ENCODE data around the gene IQCH. TPM values are rescaled to one million over a fixed set of nuclear protein-coding genes. Genes with fewer than 3 reads are reported as not detected.
"Not testable (repeated sequence)": the region's sequence is repeated elsewhere in the genome, so short reads cannot be mapped to it uniquely, and the experiment has no call there.

The IQCH gene
- total and polyA plus RNA-seq, 7 donors = 0.36 to 3.8 (median 1.4) TPM

DNA sequence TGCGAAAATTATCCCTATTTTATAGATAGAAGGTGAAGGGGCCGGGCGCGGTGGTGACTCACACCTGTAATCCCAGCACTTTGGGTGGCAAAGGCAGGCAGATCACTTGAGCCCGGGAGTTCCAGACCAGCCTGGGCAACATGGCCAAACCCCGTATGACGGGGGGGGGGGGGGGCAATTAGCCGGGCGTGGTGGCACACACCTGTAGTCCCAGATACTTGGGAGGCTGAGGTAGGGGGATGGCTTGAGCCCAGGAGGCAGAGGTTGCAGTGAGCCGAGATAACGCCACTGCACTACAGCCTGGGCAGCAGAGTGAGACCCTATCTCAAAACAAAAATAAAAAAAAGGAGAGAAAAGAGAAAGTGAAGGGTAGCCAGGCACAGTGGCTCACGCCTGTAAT is 1.5 kb upstream of the IQCH start:
- no peaks in the 10 kb centered on the region for H3K27me3 ChIP-seq
- DNase-seq = no peak
- H3K9me3 ChIP-seq = no peaks in the 10 kb centered on the region
- TF ChIP-seq, protein P1, sequence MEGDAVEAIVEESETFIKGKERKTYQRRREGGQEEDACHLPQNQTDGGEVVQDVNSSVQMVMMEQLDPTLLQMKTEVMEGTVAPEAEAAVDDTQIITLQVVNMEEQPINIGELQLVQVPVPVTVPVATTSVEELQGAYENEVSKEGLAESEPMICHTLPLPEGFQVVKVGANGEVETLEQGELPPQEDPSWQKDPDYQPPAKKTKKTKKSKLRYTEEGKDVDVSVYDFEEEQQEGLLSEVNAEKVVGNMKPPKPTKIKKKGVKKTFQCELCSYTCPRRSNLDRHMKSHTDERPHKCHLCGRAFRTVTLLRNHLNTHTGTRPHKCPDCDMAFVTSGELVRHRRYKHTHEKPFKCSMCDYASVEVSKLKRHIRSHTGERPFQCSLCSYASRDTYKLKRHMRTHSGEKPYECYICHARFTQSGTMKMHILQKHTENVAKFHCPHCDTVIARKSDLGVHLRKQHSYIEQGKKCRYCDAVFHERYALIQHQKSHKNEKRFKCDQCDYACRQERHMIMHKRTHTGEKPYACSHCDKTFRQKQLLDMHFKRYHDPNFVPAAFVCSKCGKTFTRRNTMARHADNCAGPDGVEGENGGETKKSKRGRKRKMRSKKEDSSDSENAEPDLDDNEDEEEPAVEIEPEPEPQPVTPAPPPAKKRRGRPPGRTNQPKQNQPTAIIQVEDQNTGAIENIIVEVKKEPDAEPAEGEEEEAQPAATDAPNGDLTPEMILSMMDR (IDR thresholded peaks at IDR 0.05) = no peak
- TF ChIP-seq EP300 (IDR thresholded peaks at IDR 0.05) (no peak), POLR2AphosphoS5 (IDR thresholded peaks at IDR 0.05) (no peak), POLR2A (IDR thresholded peaks at IDR 0.05) (no peak)
- intact Hi-C loops (cut with DNase I) = loop anchor here (5.0 to 10.0 kb wide), 3 partner anchors 116 to 272 kb away; partner anchors contain the start of gene C15orf61
- H3K4me3 ChIP-seq = peak overlapping the region in 3 of 4 donors; percentile 73 to 92 (median 86)
- peaks cover 0 to 17% (median 13%) of the 10 kb centered on the region in 4 donors for H3K4me1 ChIP-seq
- WGBS, 2 donors = 51 to 78% methylated on average over 12 of the region's 12 CpGs
- peak overlapping the region in 1 of 4 donors; percentile 93 for H3K27ac ChIP-seq
- H3K36me3 ChIP-seq = no peaks in the 10 kb centered on the region

DNA sequence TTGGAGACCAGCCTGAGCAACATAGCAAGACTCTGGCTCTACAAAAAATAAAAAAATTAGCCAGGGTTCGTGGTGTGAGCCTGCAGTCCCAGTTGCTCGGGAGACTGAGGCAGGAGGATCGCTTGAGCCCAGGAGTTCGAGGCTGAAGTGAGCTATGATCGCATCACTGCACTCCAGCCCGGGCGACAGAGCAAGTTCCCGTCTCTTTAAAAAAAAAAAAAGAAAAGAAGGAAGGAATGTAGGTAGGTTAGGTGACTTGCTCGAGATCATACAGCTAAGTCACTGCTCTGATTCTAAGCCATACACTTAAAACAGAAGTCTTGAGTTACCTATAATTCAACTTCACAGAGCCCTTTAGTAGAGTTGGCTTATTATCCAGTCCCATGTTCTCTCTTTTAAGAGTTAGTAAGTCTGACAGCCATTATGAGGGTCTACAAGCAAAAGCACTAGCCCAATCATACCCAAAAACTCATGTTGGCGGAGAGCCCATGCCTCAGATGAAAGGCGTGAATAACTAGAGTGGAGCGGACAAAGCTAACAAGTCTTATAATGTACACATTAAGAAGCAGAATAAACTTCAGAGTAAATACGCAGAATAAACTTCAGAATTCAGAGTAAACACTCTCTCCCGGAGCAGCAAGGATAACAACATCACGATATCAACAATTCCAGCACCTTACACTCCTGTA is 893 bp upstream of the IQCH start:
- TF ChIP-seq, protein P1 (IDR thresholded peaks at IDR 0.05) = no peak
- TF ChIP-seq EP300 (IDR thresholded peaks at IDR 0.05) = no peak
- TF ChIP-seq POLR2A (IDR thresholded peaks at IDR 0.05) = no peak
- no peak for TF ChIP-seq POLR2AphosphoS5 (IDR thresholded peaks at IDR 0.05)
- H3K27me3 ChIP-seq = no peaks in the 10 kb centered on the region
- peak overlapping the region; percentile 70 to 92 (median 80) for H3K4me3 ChIP-seq
- peak overlapping the region; percentile 86 to 93 (median 90) for H3K27ac ChIP-seq
- peaks cover 0 to 17% (median 13%) of the 10 kb centered on the region in 4 donors for H3K4me1 ChIP-seq
- DNase-seq = no peak
- 13 to 30% methylated on average over 15 of the region's 15 CpGs for WGBS, 2 donors
- H3K36me3 ChIP-seq = no peaks in the 10 kb centered on the region
- intact Hi-C loops (cut with DNase I) = loop anchor here (1.0 to 10.0 kb wide), 6 partner anchors 65 to 307 kb away; partner anchors contain the start of genes C15orf61 and SMAD3
- H3K9me3 ChIP-seq = no peaks in the 10 kb centered on the region

DNA sequence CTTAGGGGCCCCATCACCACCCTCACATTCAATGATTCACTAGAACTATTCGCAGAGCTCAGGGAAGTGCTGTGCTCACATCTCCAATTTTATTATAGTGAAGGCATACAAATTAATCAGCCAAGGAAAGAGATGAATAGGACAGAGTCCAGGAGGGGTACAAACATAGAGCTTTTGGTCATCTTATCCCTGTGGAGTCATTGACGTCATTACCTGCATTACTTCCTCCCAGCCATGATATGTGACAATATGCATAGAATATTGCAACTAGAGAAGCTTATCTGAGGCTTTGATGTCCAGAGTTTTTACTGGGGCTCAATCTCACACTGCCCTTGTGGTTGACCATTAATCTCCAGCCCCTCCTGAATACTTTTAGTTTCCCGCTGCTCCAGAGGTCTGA is 1.5 kb downstream of the IQCH start:
- intact Hi-C loops (cut with DNase I) = loop anchor here (10.0 kb wide), 2 partner anchors 231 to 269 kb away; partner anchors contain the start of gene C15orf61
- H3K4me1 ChIP-seq = peaks cover 0 to 17% (median 13%) of the 10 kb centered on the region in 4 donors
- H3K36me3 ChIP-seq = no peaks in the 10 kb centered on the region
- H3K27ac ChIP-seq = no peak overlapping the region
- H3K27me3 ChIP-seq = no peaks in the 10 kb centered on the region
- no peak for DNase-seq
- WGBS, 2 donors = 71 to 89% methylated on average over 3 of the region's 3 CpGs
- TF ChIP-seq POLR2A (IDR thresholded peaks at IDR 0.05) (no peak), EP300 (IDR thresholded peaks at IDR 0.05) (no peak), POLR2AphosphoS5 (IDR thresholded peaks at IDR 0.05) (no peak)
- TF ChIP-seq, protein P1 (IDR thresholded peaks at IDR 0.05) = no peak
- no peak overlapping the region for H3K4me3 ChIP-seq
- no peaks in the 10 kb centered on the region for H3K9me3 ChIP-seq

DNA sequence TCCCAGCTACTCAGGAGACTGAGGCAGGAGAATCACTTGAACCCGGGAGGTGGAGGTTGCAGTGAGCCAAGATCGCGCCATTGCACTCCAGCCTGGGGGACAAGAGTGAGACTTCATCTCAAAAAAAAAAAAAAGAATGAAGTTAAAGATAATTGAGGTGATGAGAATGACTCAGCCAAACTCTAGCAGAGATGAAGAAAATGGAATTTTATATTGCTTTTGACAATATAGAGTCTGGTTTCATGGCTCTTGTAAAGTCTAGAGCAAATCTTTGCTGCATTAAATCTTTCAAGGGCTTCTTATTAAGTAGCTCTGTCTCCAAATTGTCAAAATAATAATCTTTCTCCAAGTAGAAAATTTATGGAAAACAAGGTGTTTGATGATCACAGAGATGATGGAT is 3.8 kb downstream of the IQCH start:
- DNase-seq, H3K4me3 ChIP-seq, H3K4me1 ChIP-seq, H3K36me3 ChIP-seq, H3K27me3 ChIP-seq, H3K27ac ChIP-seq, H3K9me3 ChIP-seq: not testable (repeated sequence)
- 97 to 98% methylated on average over 3 of the region's 3 CpGs for WGBS, 2 donors
- intact Hi-C loops (cut with DNase I) = loop anchor here (10.0 kb wide), 2 partner anchors 234 to 266 kb away; partner anchors contain the start of gene C15orf61

DNA sequence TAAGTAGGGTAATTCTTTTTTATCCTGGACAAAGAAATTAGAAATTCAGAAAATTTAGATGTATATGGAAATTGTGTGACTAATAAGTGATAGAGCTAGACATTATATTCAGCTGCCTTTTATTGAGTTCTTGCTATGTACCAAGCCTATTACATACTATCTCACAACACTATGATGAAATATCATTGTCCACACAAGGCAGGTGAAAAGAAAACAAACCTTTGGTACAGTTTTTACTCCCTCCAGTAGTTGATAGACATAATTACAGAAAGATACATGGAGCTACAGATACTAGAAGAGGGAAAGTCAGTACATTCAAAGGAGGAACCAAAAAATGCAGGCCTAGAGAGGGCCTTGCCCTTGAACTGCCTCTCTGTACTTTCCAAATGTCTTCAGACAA is 4.8 kb downstream of the IQCH start:
- Histone ChIP-seq H3K9me3 (no peaks in the 10 kb centered on the region), H3K27me3 (no peaks in the 10 kb centered on the region), H3K27ac (no peak overlapping the region), H3K4me1 (no peaks in the 10 kb centered on the region), H3K36me3 (no peaks in the 10 kb centered on the region), H3K4me3 (no peak overlapping the region)
- DNase-seq = no peak
- intact Hi-C loops (cut with DNase I) = loop anchor here (10.0 kb wide), 2 partner anchors 235 to 265 kb away; partner anchors contain the start of gene C15orf61
- no peak for TF ChIP-seq POLR2AphosphoS5 (IDR thresholded peaks at IDR 0.05)
- TF ChIP-seq POLR2A (IDR thresholded peaks at IDR 0.05) = no peak
- TF ChIP-seq, protein P1 (IDR thresholded peaks at IDR 0.05) = no peak
- no peak for TF ChIP-seq EP300 (IDR thresholded peaks at IDR 0.05)

Data from sigmoid colon (tissue), 7 donors.